ENCODE data around the gene DMKN.
"Not testable (repeated sequence)": the region's sequence is repeated elsewhere in the genome, so short reads cannot be mapped to it uniquely, and the experiment has no call there.

DNA sequence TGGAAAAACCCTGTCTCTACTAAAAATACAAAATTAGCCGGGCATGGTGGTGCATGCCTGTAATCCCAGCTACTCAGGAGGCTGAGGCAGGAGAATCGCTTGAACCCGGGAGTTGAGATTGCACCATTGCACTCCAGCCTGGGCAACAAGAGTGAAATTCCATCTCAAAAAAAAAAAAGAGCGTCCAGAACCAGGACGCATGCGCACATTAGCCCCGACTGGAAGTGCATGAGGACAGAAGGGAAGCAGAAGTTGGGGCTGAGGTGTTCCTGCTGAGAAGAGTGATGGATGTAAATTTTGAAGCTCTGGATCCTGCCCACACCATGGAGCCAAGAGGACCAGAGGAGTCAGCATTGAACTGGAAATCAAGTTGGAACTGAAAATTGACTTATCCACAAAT is 38.9 kb downstream of the DMKN start:
- not testable (repeated sequence) for TF ChIP-seq CTCF (IDR thresholded peaks at IDR 0.05; ENCODE audit: low read depth, low read length, poor library complexity, severe bottlenecking); EZH2phosphoT487 (IDR thresholded peaks at IDR 0.05; ENCODE audit: borderline replicate concordance, low read length)

All from DOHH2 (cell line).